SK-N-SH (cell line): ENCODE measurements around the gene MMP2. TPM values are rescaled to one million over a fixed set of nuclear protein-coding genes. Genes with fewer than 3 reads are reported as not detected.

Experiments
- CTCF ChIA-PET: fragments of 300-600, 350-600 bp; formaldehyde crosslinking; extraction: SDS; loops from one replicate; lab custom pipeline; 2021; lab: Yijun Ruan, JAX
- POLR2A ChIA-PET: fragments of 350-600 bp; sonication (Branson Sonifier 250); formaldehyde crosslinking; extraction: SDS; loops from one replicate; lab custom pipeline; 2020; ENCODE audit warnings: antibody characterized with exemption, inconsistent platforms; lab: Yijun Ruan, JAX
- DNase-seq: peaks from one replicate; pipeline ENCODE4 v3.0.0; 2012
- H2AFZ ChIP-seq: fragments of 200-600 bp; sonication (generic); 2 replicates; pipeline ENCODE4 v1.8.1; 2016; ENCODE audit warnings: antibody characterized with exemption, mild to moderate bottlenecking, low read depth
- H3F3A ChIP-seq: fragments of 200-600 bp; sonication (generic); replicated peaks from 2 replicates; pipeline ENCODE3; 2016; ENCODE audit warnings: antibody characterized with exemption, mild to moderate bottlenecking; ENCODE audit not compliant: insufficient read depth
- H3K27ac ChIP-seq, 2 experiments: fragments of 200-500 bp in 1 of 2; fragments of 200-600 bp in 1 of 2; sonication (Bioruptor generic) in 1 of 2; sonication (generic), shearing (Covaris generic) in 1 of 2; 2 replicates each; pipeline versions ENCODE4 v1.5.1 to v1.6.1; 2014 to 2016; ENCODE audit warnings: low read depth in 2 of 2, inconsistent platforms in 1 of 2, low read length in 1 of 2, mild to moderate bottlenecking in 1 of 2, mixed read lengths in 1 of 2
- H3K27me3 ChIP-seq: fragments of 200-600 bp; sonication (generic), shearing (Covaris generic); 2 replicates; pipeline ENCODE4 v1.6.1; 2016; ENCODE audit warnings: mixed run types; ENCODE audit not compliant: insufficient read depth
- H3K36me3 ChIP-seq, 2 experiments: fragments of 200-500 bp in 1 of 2; fragments of 200-600 bp in 1 of 2; sonication (Bioruptor generic) in 1 of 2; sonication (generic) in 1 of 2; replicated peaks in 1 of 2; 2 replicates each; pipeline versions ENCODE3 to v1.5.1; 2014 to 2016; ENCODE audit warnings: low read length in 1 of 2, mild to moderate bottlenecking in 1 of 2; ENCODE audit not compliant: insufficient read depth in 2 of 2, control insufficient read depth in 1 of 2
- H3K4me1 ChIP-seq, 2 experiments: fragments of 200-500 bp in 1 of 2; fragments of 200-600 bp in 1 of 2; sonication (Bioruptor generic) in 1 of 2; sonication (generic), shearing (Covaris generic) in 1 of 2; 2 replicates each; pipeline versions ENCODE4 v1.5.1 to v1.6.1; 2014 to 2016; ENCODE audit warnings: low read depth in 1 of 2, low read length in 1 of 2, mixed run types in 1 of 2; ENCODE audit not compliant: insufficient read depth in 2 of 2, control insufficient read depth in 1 of 2
- H3K4me2 ChIP-seq: fragments of 200-600 bp; sonication (generic), shearing (Covaris generic); 2 replicates; pipeline ENCODE4 v1.6.1; 2017; ENCODE audit warnings: mixed run types
- H3K4me3 ChIP-seq, 2 experiments: fragments of 200-500 bp in 1 of 2; fragments of 200-600 bp in 1 of 2; sonication (Bioruptor generic) in 1 of 2; sonication (generic), shearing (Covaris generic) in 1 of 2; 2 replicates each; pipeline versions ENCODE4 v1.5.1 to v1.8.1; 2014 to 2016; ENCODE audit warnings: low read depth in 2 of 2, inconsistent platforms in 1 of 2, low read length in 1 of 2, mild to moderate bottlenecking in 1 of 2, mixed read lengths in 1 of 2, moderate library complexity in 1 of 2
- H3K79me2 ChIP-seq: fragments of 200-600 bp; sonication (generic); 2 replicates; pipeline ENCODE4 v1.8.1; 2017; ENCODE audit warnings: mild to moderate bottlenecking; ENCODE audit not compliant: insufficient read depth
- H3K9ac ChIP-seq: fragments of 200-600 bp; sonication (generic); 2 replicates; pipeline ENCODE4 v1.6.1; 2017; ENCODE audit warnings: mixed run types
- H3K9me2 ChIP-seq: fragments of 200-600 bp; sonication (generic); 2 replicates; pipeline ENCODE4 v1.6.1; 2017; ENCODE audit warnings: mixed run types
- H3K9me3 ChIP-seq: fragments of 200-600 bp; sonication (generic); 2 replicates; pipeline ENCODE4 v1.6.1; 2017; ENCODE audit warnings: mixed run types, mild to moderate bottlenecking, moderate library complexity
- H4K20me1 ChIP-seq: fragments of 200-600 bp; sonication (generic); 2 replicates; pipeline ENCODE4 v1.6.1; 2017; ENCODE audit warnings: mild to moderate bottlenecking, mixed run types; ENCODE audit not compliant: insufficient read depth
- ELF1 ChIP-seq: IDR thresholded peaks from 2 replicates; pipeline ENCODE4 v1.4.0; 2012
- EZH2phosphoT487 ChIP-seq: fragments of 200-600 bp; sonication (generic); IDR thresholded peaks from 2 replicates; pipeline ENCODE4 v1.6.1; 2017; ENCODE audit warnings: low read depth, mixed run types, mild to moderate bottlenecking, antibody characterized with exemption, moderate library complexity, borderline replicate concordance
- FOXJ3 ChIP-seq: sonication (generic); formaldehyde crosslinking; IDR thresholded peaks from 2 replicates; pipeline ENCODE4 v1.5.1; 2020; ENCODE audit warnings: mild to moderate bottlenecking, missing genetic modification reagents
- FOXM1 ChIP-seq: IDR thresholded peaks from 2 replicates; pipeline ENCODE4 v1.4.0; 2012; ENCODE audit warnings: low read depth, mild to moderate bottlenecking
- IRF3 ChIP-seq: fragments of 150-350 bp; IDR thresholded peaks from 2 replicates; pipeline ENCODE4 v1.6.1; 2016; ENCODE audit warnings: mild to moderate bottlenecking, low read depth, low read length
- MEF2A ChIP-seq: IDR thresholded peaks from 2 replicates; pipeline ENCODE4 v1.4.0; 2012; ENCODE audit warnings: low read depth, borderline replicate concordance
- NRF1 ChIP-seq: IDR thresholded peaks from 2 replicates; pipeline ENCODE4 v1.6.1; 2012; ENCODE audit warnings: low read depth, mild to moderate bottlenecking, low read length
- POLR2AphosphoS5 ChIP-seq: IDR thresholded peaks from 2 replicates; pipeline ENCODE4 v1.6.1; 2012; ENCODE audit warnings: low read depth, low read length
- RCOR1 ChIP-seq: fragments of 150-350 bp; IDR thresholded peaks from 2 replicates; pipeline ENCODE4 v1.6.1; 2017; ENCODE audit warnings: antibody characterized with exemption, low read length
- RFX5 ChIP-seq: IDR thresholded peaks from 2 replicates; pipeline ENCODE4 v1.6.1; 2012; ENCODE audit warnings: mild to moderate bottlenecking, improper control_type of control experiment, low read length
- RXRA ChIP-seq: IDR thresholded peaks from 2 replicates; pipeline ENCODE4 v1.4.0; 2012; ENCODE audit warnings: low read depth, mild to moderate bottlenecking, borderline replicate concordance
- SMC3 ChIP-seq: IDR thresholded peaks from 2 replicates; pipeline ENCODE4 v1.6.1; 2012; ENCODE audit warnings: low read depth, low read length, improper control_type of control experiment
- TCF12 ChIP-seq: IDR thresholded peaks from 2 replicates; pipeline ENCODE4 v1.4.0; 2012
- USF1 ChIP-seq: IDR thresholded peaks from 2 replicates; pipeline ENCODE4 v1.4.0; 2012; ENCODE audit warnings: low read depth, borderline replicate concordance
- ZBTB33 ChIP-seq: IDR thresholded peaks from 2 replicates; pipeline ENCODE4 v1.4.0; 2012; ENCODE audit warnings: low read depth, borderline replicate concordance
- WGBS: methylation state at CpG from one replicate; pipeline ENCODE4 v1.1.6; 2017; ENCODE audit warnings: low lambda C conversion rate; 5-methylcytosine and 5-hydroxymethylcytosine counted together
- polyA plus RNA-seq, 3 experiments: library from polyadenylated mRNA; depleted of rRNA; stranded (reverse); fragments of >200 nt; gene quantifications; 2 replicates each; pipeline ENCODE4 v1.2.3, GENCODE V29; 2012
- TF ChIP-seq, protein P1 (sequence below): fragments of 200-600 bp; sonication (generic); IDR thresholded peaks from 2 replicates; pipeline ENCODE4 v1.6.1; 2017; ENCODE audit warnings: antibody characterized with exemption, mild to moderate bottlenecking, moderate library complexity

MMP2 gene
- polyA plus RNA-seq, 1 of the 3 experiments (the other 2 are of a cell fraction), result 1,101 TPM

DNA sequence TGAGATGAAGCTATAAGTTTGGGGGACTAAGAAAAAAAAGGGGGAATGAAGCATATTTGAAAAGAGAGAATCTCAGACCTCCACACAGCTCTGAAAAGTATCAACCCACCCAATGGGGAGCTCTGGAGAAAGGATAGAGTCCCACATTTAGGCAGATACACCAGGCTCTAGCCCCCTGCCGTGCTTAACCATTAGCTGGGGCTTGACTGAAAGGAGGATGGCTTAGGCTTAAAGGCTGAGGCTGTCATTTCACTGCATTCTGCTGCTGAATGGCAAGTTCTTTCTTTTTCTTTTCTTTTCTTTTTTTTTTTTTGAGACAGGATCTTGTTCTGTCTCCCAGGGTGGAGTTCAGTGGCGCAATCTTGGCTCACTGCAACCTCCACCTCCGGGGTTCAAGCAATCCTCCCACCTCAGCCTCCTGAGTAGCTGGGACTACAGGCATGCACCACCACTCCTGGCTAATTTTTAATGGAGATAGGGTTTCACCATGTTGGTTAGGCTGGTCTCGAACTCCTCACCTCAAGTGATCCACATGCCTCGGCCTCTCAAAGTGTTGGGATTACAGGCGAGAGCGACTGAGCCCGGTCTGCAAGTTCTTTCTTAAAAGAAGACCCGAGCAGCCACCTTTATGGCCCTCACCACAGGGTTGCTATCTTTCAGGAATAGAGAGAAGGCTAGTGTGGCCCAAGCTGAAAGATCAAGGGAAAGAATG, 9.0 kb upstream of the MMP2 start:
- Histone ChIP-seq H4K20me1 (no peaks in the 10 kb centered on the region), H3K9me3 (no peaks in the 10 kb centered on the region), H3K4me2 (peak overlapping the region; percentile 68; the same call in 1 of the 2 replicates), H3K36me3 (no peaks in the 10 kb centered on the region), H3K4me3 (no peak overlapping the region), H3K4me1 (peaks cover 5 to 24% of the 10 kb centered on the region in 2 experiments; a peak in 3 of 4 replicates), H3K79me2 (no peaks in the 10 kb centered on the region), H3K27ac (peak overlapping the region in 1 of 2 experiments; percentile 86; a peak in 2 of 4 replicates), H2AFZ (peak overlapping the region; percentile 69; the same call in 1 of the 2 replicates), H3F3A (peaks cover 36% of the 10 kb centered on the region), H3K9ac (no peak overlapping the region), H3K27me3 (no peaks in the 10 kb centered on the region), H3K9me2 (no peaks in the 10 kb centered on the region)
- no peak for DNase-seq
- ChIA-PET POLR2A (interaction anchor here (1.2 kb wide), 1 partner anchor 182 kb away, joined by 3 read pairs; no protein-coding TSS in a partner anchor), CTCF (interaction anchor here (0.6 to 6.3 kb wide), 10 partner anchors 9 to 886 kb away, joined by 3 to 124 read pairs (median 4); partner anchors contain the start of gene SLC6A2)
- 90% methylated on average over 6 of the region's 9 CpGs for WGBS
- TF ChIP-seq IRF3, result no peak
- TF ChIP-seq FOXM1, result no peak

DNA sequence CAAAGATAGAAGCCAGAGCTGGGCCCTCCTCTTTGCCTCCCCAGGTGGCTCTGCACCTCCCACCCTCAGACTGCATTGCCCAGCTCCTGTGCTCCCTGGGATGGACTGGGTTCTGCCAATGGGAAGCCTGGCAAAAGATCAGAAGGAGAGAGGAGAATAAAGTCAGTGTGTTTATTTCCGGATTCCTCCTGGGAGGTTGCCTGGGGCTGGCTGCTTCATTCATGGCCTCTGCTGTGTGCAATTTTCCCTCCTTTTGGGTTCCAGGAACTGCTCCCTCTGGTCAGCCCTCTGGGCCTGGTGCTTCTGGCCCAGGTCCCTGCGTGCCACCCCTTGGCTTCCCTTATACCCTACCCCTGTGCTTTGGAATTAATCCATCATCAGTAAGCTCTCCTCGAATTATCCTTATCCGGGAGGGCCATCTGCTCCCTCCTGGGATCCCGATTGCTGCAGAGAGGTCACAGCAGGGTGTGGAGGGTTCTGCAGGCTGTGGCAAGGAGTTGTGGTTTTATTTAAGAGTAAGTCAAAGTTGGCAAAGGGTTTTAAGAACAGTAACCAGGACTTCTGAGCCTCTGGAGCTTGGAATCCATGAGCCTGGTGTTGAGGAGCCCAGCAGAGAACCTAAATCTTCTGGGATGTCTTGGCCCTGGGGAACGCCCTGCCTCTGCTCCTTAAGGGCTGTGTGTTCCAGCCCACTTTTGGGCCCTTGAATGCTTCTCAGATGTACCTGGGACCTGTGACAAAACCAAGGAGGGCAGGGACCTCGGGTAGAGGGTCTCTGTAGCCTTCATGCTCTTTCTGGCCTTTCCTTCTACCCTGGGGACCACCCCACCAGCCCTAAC, 8.2 kb upstream of the MMP2 start:
- POLR2A ChIA-PET, result interaction anchor here (1.2 kb wide), 1 partner anchor 181 kb away, joined by 3 read pairs; no protein-coding TSS in a partner anchor
- Histone ChIP-seq H3K36me3 (no peaks in the 10 kb centered on the region), H3K9me2 (no peaks in the 10 kb centered on the region), H3K4me2 (peak overlapping the region; percentile 68; the same call in 1 of the 2 replicates), H4K20me1 (no peaks in the 10 kb centered on the region), H3F3A (peaks cover 36% of the 10 kb centered on the region), H3K4me3 (no peak overlapping the region), H3K4me1 (peaks cover 5 to 24% of the 10 kb centered on the region in 2 experiments; a peak in 3 of 4 replicates), H3K9ac (peak overlapping the region; percentile 14; the same call in 1 of the 2 replicates), H3K27me3 (no peaks in the 10 kb centered on the region), H3K9me3 (no peaks in the 10 kb centered on the region), H3K79me2 (no peaks in the 10 kb centered on the region), H3K27ac (peak overlapping the region; percentile 60 to 86), H2AFZ (peak overlapping the region; percentile 69; the same call in 1 of the 2 replicates)
- CTCF ChIA-PET, result interaction anchor here (0.6 to 6.3 kb wide), 7 partner anchors 9 to 372 kb away, joined by 3 to 124 read pairs (median 3); partner anchors contain the start of gene SLC6A2
- 39% methylated on average over 7 of the region's 7 CpGs for WGBS
- DNase-seq, result no peak
- TF ChIP-seq EZH2phosphoT487 (no peak), POLR2AphosphoS5 (no peak), RCOR1 (no peak), USF1 (no peak), TCF12 (peak; percentile 57), ZBTB33 (no peak), SMC3 (no peak), NRF1 (no peak), MEF2A (no peak), ELF1 (peak; percentile 48; the same call in 1 of the 2 replicates), FOXM1 (no peak), RXRA (peak; percentile 71; the same call in 1 of the 2 replicates), FOXJ3 (CRISPR knock-in tag) (no peak), RFX5 (no peak)
- TF ChIP-seq, protein P1, sequence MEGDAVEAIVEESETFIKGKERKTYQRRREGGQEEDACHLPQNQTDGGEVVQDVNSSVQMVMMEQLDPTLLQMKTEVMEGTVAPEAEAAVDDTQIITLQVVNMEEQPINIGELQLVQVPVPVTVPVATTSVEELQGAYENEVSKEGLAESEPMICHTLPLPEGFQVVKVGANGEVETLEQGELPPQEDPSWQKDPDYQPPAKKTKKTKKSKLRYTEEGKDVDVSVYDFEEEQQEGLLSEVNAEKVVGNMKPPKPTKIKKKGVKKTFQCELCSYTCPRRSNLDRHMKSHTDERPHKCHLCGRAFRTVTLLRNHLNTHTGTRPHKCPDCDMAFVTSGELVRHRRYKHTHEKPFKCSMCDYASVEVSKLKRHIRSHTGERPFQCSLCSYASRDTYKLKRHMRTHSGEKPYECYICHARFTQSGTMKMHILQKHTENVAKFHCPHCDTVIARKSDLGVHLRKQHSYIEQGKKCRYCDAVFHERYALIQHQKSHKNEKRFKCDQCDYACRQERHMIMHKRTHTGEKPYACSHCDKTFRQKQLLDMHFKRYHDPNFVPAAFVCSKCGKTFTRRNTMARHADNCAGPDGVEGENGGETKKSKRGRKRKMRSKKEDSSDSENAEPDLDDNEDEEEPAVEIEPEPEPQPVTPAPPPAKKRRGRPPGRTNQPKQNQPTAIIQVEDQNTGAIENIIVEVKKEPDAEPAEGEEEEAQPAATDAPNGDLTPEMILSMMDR, result no peak
